Endodermal cell (in vitro differentiated cells): ENCODE measurements around the gene KIF7. TPM values are rescaled to one million over a fixed set of nuclear protein-coding genes. Genes with fewer than 3 reads are reported as not detected.

Experiments
- DNase-seq: peaks from one replicate; pipeline ENCODE4 v3.0.0-alpha.2; 2017
- H3K27ac ChIP-seq: 2 replicates; pipeline ENCODE4 v1.5.1; 2013; ENCODE audit warnings: mild to moderate bottlenecking, low read depth, low read length, moderate library complexity
- H3K27me3 ChIP-seq: 2 replicates; pipeline ENCODE4 v1.6.1; 2013; ENCODE audit warnings: mild to moderate bottlenecking, low read length, moderate library complexity; ENCODE audit not compliant: insufficient read depth, control insufficient read depth, poor library complexity, severe bottlenecking
- H3K36me3 ChIP-seq: 2 replicates; pipeline ENCODE4 v1.7.0; 2013; ENCODE audit warnings: mild to moderate bottlenecking, low read length, moderate library complexity; ENCODE audit not compliant: control insufficient read depth, insufficient read depth
- H3K4me1 ChIP-seq: one replicate; pipeline ENCODE4 v1.7.0; 2013; ENCODE audit warnings: low read length; ENCODE audit not compliant: control insufficient read depth, insufficient read depth
- H3K4me3 ChIP-seq: 2 replicates; pipeline ENCODE4 v1.5.1; 2013; ENCODE audit warnings: mild to moderate bottlenecking, low read length, moderate library complexity
- H3K9ac ChIP-seq: 2 replicates; pipeline ENCODE4 v1.6.1; 2013; ENCODE audit warnings: mild to moderate bottlenecking, low read length, moderate library complexity; ENCODE audit not compliant: poor library complexity, severe bottlenecking; ENCODE audit errors: extremely low read depth
- H3K9me3 ChIP-seq: 2 replicates; pipeline ENCODE4 v1.6.1; 2013; ENCODE audit warnings: mild to moderate bottlenecking, low read length, moderate library complexity; ENCODE audit not compliant: control insufficient read depth
- H3K27ac Mint-ChIP-seq: 2 replicates; pipeline ENCODE4 v1.8.0; 2020; ENCODE audit warnings: mixed read lengths
- H3K27me3 Mint-ChIP-seq: 2 replicates; pipeline ENCODE4 v1.8.0; 2021; ENCODE audit warnings: mild to moderate bottlenecking, mixed read lengths; ENCODE audit not compliant: insufficient read depth
- H3K36me3 Mint-ChIP-seq: 2 replicates; pipeline ENCODE4 v1.8.0; 2020; ENCODE audit warnings: low read depth, mixed read lengths
- H3K4me1 Mint-ChIP-seq: 2 replicates; pipeline ENCODE4 v1.8.0; 2020; ENCODE audit warnings: mixed read lengths
- H3K4me3 Mint-ChIP-seq: 2 replicates; pipeline ENCODE4 v1.8.0; 2020; ENCODE audit warnings: mild to moderate bottlenecking, moderate library complexity, mixed read lengths
- H3K9me3 Mint-ChIP-seq: 2 replicates; pipeline ENCODE4 v1.8.0; 2020; ENCODE audit warnings: mild to moderate bottlenecking, mixed read lengths
- CTCF ChIP-seq: fragments of 200-600 bp; sonication (generic); conservative IDR thresholded peaks from 2 replicates; pipeline ENCODE4 v1.5.0; 2021; ENCODE audit warnings: antibody characterized with exemption, mild to moderate bottlenecking
- whole genome bisulfite sequencing, 2 experiments: methylation state at CpG; one replicate each; pipeline versions ENCODE4 v1.1.5 to v1.1.7; 2013; ENCODE audit warnings: missing lambda C conversion rate in 2 of 2, mixed read lengths in 1 of 2; ENCODE audit not compliant: insufficient coverage in 1 of 2, insufficient read length in 1 of 2; 5-methylcytosine and 5-hydroxymethylcytosine counted together
- total RNA-seq, 2 donors: library from RNA; stranded (reverse); fragmentation: NEBNext Ultra II Directional in 1 of 2; extraction: Animal tissue kit (Norgen Biotek cat#: 25700) in 1 of 2; gene quantifications; 2 replicates in 1 of 2; 3 replicates in 1 of 2; pipeline ENCODE4 v1.2.1, GENCODE V29; 2021

The KIF7 gene
- total RNA-seq, 2 donors from 2014 or later, result 22.9 to 24.4 TPM

- Mint-ChIP-seq H3K4me3 (no peak overlapping the region), H3K4me1 (peaks cover 2% of the 10 kb centered on the region), H3K27me3 (peaks cover 61% of the 10 kb centered on the region), H3K27ac (no peak overlapping the region), H3K9me3 (no peaks in the 10 kb centered on the region), H3K36me3 (no peaks in the 10 kb centered on the region)
- no peak overlapping the region for H3K9ac ChIP-seq
- H3K4me1 ChIP-seq, result no peaks in the 10 kb centered on the region
- H3K27ac ChIP-seq, result no peak overlapping the region
- H3K4me3 ChIP-seq, result no peak overlapping the region
- 80% methylated on average over 1 of the region's 1 CpG; no CpG with 5 or more reads in 1 of the 2 experiments for WGBS, 2 experiments
- no peak for DNase-seq
- H3K9me3 ChIP-seq, result no peaks in the 10 kb centered on the region
- peaks cover 69% of the 10 kb centered on the region for H3K27me3 ChIP-seq
- TF ChIP-seq CTCF, result no peak
- H3K36me3 ChIP-seq, result no peaks in the 10 kb centered on the region
These were observed 39.9 kb upstream of the KIF7 start for GRCh38 chr15:89695198-89695597.

- no peak for TF ChIP-seq CTCF
- WGBS, 2 experiments, result 73 to 100% methylated on average over 1 of the region's 1 CpG
- no peaks in the 10 kb centered on the region for H3K9me3 ChIP-seq
- Mint-ChIP-seq H3K27me3 (peaks cover 68% of the 10 kb centered on the region), H3K9me3 (no peaks in the 10 kb centered on the region), H3K4me3 (no peak overlapping the region), H3K4me1 (peaks cover 2% of the 10 kb centered on the region), H3K36me3 (no peaks in the 10 kb centered on the region), H3K27ac (no peak overlapping the region)
- no peak overlapping the region for H3K4me3 ChIP-seq
- no peaks in the 10 kb centered on the region for H3K36me3 ChIP-seq
- H3K27ac ChIP-seq, result no peak overlapping the region
- DNase-seq, result no peak
- no peaks in the 10 kb centered on the region for H3K4me1 ChIP-seq
- H3K9ac ChIP-seq, result no peak overlapping the region
- H3K27me3 ChIP-seq, result peaks cover 63% of the 10 kb centered on the region
These were observed 38.4 kb upstream of the KIF7 start for GRCh38 chr15:89693696-89694095.

GRCh38 chr15:89693091-89693490, 37.8 kb upstream of the KIF7 start:
- H3K36me3 Mint-ChIP-seq, result no peaks in the 10 kb centered on the region
- peaks cover 2% of the 10 kb centered on the region for H3K4me1 Mint-ChIP-seq
- no peak overlapping the region for H3K27ac ChIP-seq
- 40% methylated on average over 2 of the region's 2 CpGs; no CpG with 5 or more reads in 1 of the 2 experiments for WGBS, 2 experiments
- H3K9me3 ChIP-seq, result no peaks in the 10 kb centered on the region
- peaks cover 66% of the 10 kb centered on the region for H3K27me3 Mint-ChIP-seq
- H3K27ac Mint-ChIP-seq, result no peak overlapping the region
- no peak overlapping the region for H3K4me3 ChIP-seq
- H3K9ac ChIP-seq, result no peak overlapping the region
- DNase-seq, result no peak
- H3K4me3 Mint-ChIP-seq, result no peak overlapping the region
- H3K27me3 ChIP-seq, result peaks cover 63% of the 10 kb centered on the region
- H3K9me3 Mint-ChIP-seq, result no peaks in the 10 kb centered on the region
- H3K4me1 ChIP-seq, result no peaks in the 10 kb centered on the region
- H3K36me3 ChIP-seq, result no peaks in the 10 kb centered on the region
- no peak for TF ChIP-seq CTCF
